HG02642 (cell line): ENCODE data around the gene GFOD1.
"Not testable (repeated sequence)": the region's sequence is repeated elsewhere in the genome, so short reads cannot be mapped to it uniquely, and the experiment has no call there.

ENCODE experiments used
- ATAC-seq: cut with Tn5 transposase; IDR thresholded peaks from one replicate; pipeline ENCODE4 v1.9.1; 2021; ENCODE audit warnings: mild to moderate bottlenecking; ENCODE audit not compliant: unreplicated experiment, poor library complexity

Gene GFOD1

GRCh38 chr6:13512900-13513299, 25.5 kb upstream of the GFOD1 start:
- ATAC-seq: no peak

- no peak for ATAC-seq
These were observed 24.7 kb upstream of the GFOD1 start for GRCh38 chr6:13511913-13512717.

- ATAC-seq: not testable (repeated sequence)
These were observed 23.8 kb upstream of the GFOD1 start for GRCh38 chr6:13511141-13511571.

- not testable (repeated sequence) for ATAC-seq
These were observed 23.0 kb upstream of the GFOD1 start for GRCh38 chr6:13510433-13510832.

- ATAC-seq: no peak
These were observed 21.6 kb upstream of the GFOD1 start for GRCh38 chr6:13508711-13509705.

- no peak for ATAC-seq
These were observed 20.0 kb upstream of the GFOD1 start for GRCh38 chr6:13507306-13507860.

GRCh38 chr6:13505345-13505734, 17.9 kb upstream of the GFOD1 start:
- no peak for ATAC-seq

GRCh38 chr6:13504611-13505344, 17.4 kb upstream of the GFOD1 start:
- ATAC-seq: no peak

GRCh38 chr6:13500915-13501314, 13.5 kb upstream of the GFOD1 start:
- no peak for ATAC-seq

GRCh38 chr6:13500264-13500663, 12.9 kb upstream of the GFOD1 start:
- ATAC-seq: no peak

- no peak for ATAC-seq
These were observed 9.3 kb upstream of the GFOD1 start for GRCh38 chr6:13496513-13497190.

- no peak for ATAC-seq
These were observed 8.4 kb upstream of the GFOD1 start for GRCh38 chr6:13495818-13496217.

- ATAC-seq: no peak
These were observed 7.8 kb upstream of the GFOD1 start for GRCh38 chr6:13495112-13495776.

GRCh38 chr6:13494137-13494536, 6.7 kb upstream of the GFOD1 start:
- ATAC-seq: no peak

- no peak for ATAC-seq
These were observed 5.7 kb upstream of the GFOD1 start for GRCh38 chr6:13493147-13493546.

- no peak for ATAC-seq
These were observed 5.0 kb upstream of the GFOD1 start for GRCh38 chr6:13492357-13492756.

- no peak for ATAC-seq
These were observed 4.1 kb upstream of the GFOD1 start for GRCh38 chr6:13491538-13491937.

GRCh38 chr6:13490402-13490801, 3.0 kb upstream of the GFOD1 start:
- no peak for ATAC-seq

GRCh38 chr6:13488896-13489237, 1.5 kb upstream of the GFOD1 start:
- no peak for ATAC-seq
